K562 (cell line): Measurements from ENCODE around the gene STX3. TPM values are rescaled to one million over a fixed set of nuclear protein-coding genes. Genes with fewer than 3 reads are reported as not detected.

Experiments
- ATAC-seq: fragments of 200-7000 bp; cut with Tn5 transposase; 3 replicates; pipeline ENCODE4 v1.9.1; 2020; ENCODE audit warnings: moderate library complexity
- BruUV-seq: library from RNA; stranded (reverse); fragments of 400-500 nt; replicated peaks from 2 replicates; lab custom pipeline; 2021; lab: Mats Ljungman, UMichigan
- CTCF ChIA-PET: fragments of 300-600 bp; formaldehyde crosslinking; extraction: SDS; loops from one replicate; lab custom pipeline; 2021; ENCODE audit warnings: low intra/inter-chr PET ratio; lab: Yijun Ruan, JAX
- POLR2A ChIA-PET: fragments of 300-600, 350-650 bp; sonication (Branson Sonifier 250); formaldehyde crosslinking; extraction: SDS; loops from one replicate; lab custom pipeline; 2021; ENCODE audit warnings: antibody characterized with exemption, inconsistent platforms; lab: Yijun Ruan, JAX
- DNase-seq, 4 experiments: peaks; one replicate each; pipeline versions ENCODE4 v3.0.0 to v3.0.0-alpha.2; 2011 to 2018; ENCODE audit warnings: low spot score in 3 of 4, mixed read lengths in 3 of 4; ENCODE audit errors: extremely low read depth in 1 of 4
- FAIRE-seq: peaks from 2 replicates; lab custom pipeline; 2011; peaks lifted over from hg19 to GRCh38; lab: Jason Lieb, UNC
- H2AFZ ChIP-seq: 2 replicates; pipeline ENCODE4 v1.6.0; 2011; ENCODE audit warnings: low read depth, low read length, control low read depth, inconsistent platforms
- H3K27ac ChIP-seq: fragments of 200-600 bp; 3 replicates; pipeline ENCODE4 v1.8.0; 2011; ENCODE audit warnings: low read depth, mild to moderate bottlenecking, control low read depth, inconsistent platforms, low read length, moderate library complexity, mixed read lengths; ENCODE audit errors: extremely low read depth
- H3K27me3 ChIP-seq, 2 experiments: fragments of 300-600 bp in 1 of 2; 2 replicates in 1 of 2; 3 replicates in 1 of 2; pipeline versions ENCODE4 v1.6.0 to v1.8.0; 2011; ENCODE audit warnings: inconsistent platforms in 2 of 2, low read length in 2 of 2, mild to moderate bottlenecking in 1 of 2, mixed read lengths in 1 of 2, moderate library complexity in 1 of 2; ENCODE audit not compliant: control insufficient read depth in 2 of 2, insufficient read depth in 2 of 2
- H3K36me3 ChIP-seq: fragments of 300-600 bp; 3 replicates; pipeline ENCODE4 v1.8.0; 2011; ENCODE audit warnings: mild to moderate bottlenecking, low read length, inconsistent platforms; ENCODE audit not compliant: control insufficient read depth, insufficient read depth
- H3K4me1 ChIP-seq, 2 experiments: fragments of 200-600 bp in 1 of 2; replicated peaks in 1 of 2; 2 replicates in 1 of 2; 3 replicates in 1 of 2; pipeline versions ENCODE4 v1.5.1 to v1.8.0; 2011; ENCODE audit warnings: inconsistent platforms in 2 of 2, low read length in 2 of 2, mild to moderate bottlenecking in 1 of 2, mixed read lengths in 1 of 2, moderate library complexity in 1 of 2; ENCODE audit not compliant: control insufficient read depth in 2 of 2, insufficient read depth in 2 of 2
- H3K4me2 ChIP-seq: 2 replicates; pipeline ENCODE4 v1.6.1; 2011; ENCODE audit warnings: low read length, control low read depth, inconsistent platforms, mixed read lengths; ENCODE audit not compliant: insufficient read depth
- H3K4me3 ChIP-seq: fragments of 200-600 bp; sonication (generic), shearing (Covaris generic); 2 replicates; pipeline ENCODE4 v1.5.1; 2016; ENCODE audit warnings: control low read depth, inconsistent platforms
- H3K79me2 ChIP-seq: fragments of 200-600 bp; 3 replicates; pipeline ENCODE4 v1.8.0; 2011; ENCODE audit warnings: low read length, inconsistent platforms; ENCODE audit not compliant: control insufficient read depth, insufficient read depth
- H3K9ac ChIP-seq, 2 experiments: 2 replicates each; pipeline versions ENCODE4 v1.6.0 to v1.6.1; 2011; ENCODE audit warnings: low read depth in 2 of 2, low read length in 2 of 2, control low read depth in 1 of 2, inconsistent platforms in 1 of 2, mild to moderate bottlenecking in 1 of 2, mixed read lengths in 1 of 2; ENCODE audit not compliant: insufficient read depth in 1 of 2
- H3K9me1 ChIP-seq: one replicate; pipeline ENCODE4 v1.6.0; 2011; ENCODE audit warnings: inconsistent platforms, mild to moderate bottlenecking, low read length, moderate library complexity; ENCODE audit not compliant: control insufficient read depth, insufficient read depth
- H3K9me3 ChIP-seq: replicated peaks from 2 replicates; pipeline ENCODE4 v1.5.1; 2011; ENCODE audit warnings: low read depth, low read length, inconsistent platforms; ENCODE audit not compliant: control insufficient read depth, insufficient read depth
- H4K20me1 ChIP-seq: replicated peaks from 2 replicates; pipeline ENCODE4 v1.6.1; 2011; ENCODE audit warnings: low read length, inconsistent platforms, mixed read lengths; ENCODE audit not compliant: control insufficient read depth, insufficient read depth
- CBX3 ChIP-seq, 2 experiments: IDR thresholded peaks; 1 replicate in 1 of 2; 2 replicates in 1 of 2; pipeline ENCODE4 v1.6.1; 2012; ENCODE audit warnings: inconsistent platforms in 2 of 2, low read length in 2 of 2, borderline replicate concordance in 1 of 2, control low read depth in 1 of 2
- HNRNPL ChIP-seq: fragments of 200-400 bp; formaldehyde crosslinking; IDR thresholded peaks from 2 replicates; pipeline ENCODE4 v1.6.1; 2017; ENCODE audit warnings: low read depth, mild to moderate bottlenecking, low read length
- NR2C1 ChIP-seq, 2 experiments: fragments of 450-650 bp; IDR thresholded peaks; 2 replicates each; pipeline ENCODE4 v1.6.1; 2017; ENCODE audit warnings: mild to moderate bottlenecking in 2 of 2, antibody characterized with exemption in 1 of 2, inconsistent platforms in 1 of 2, missing compliant biosample characterization in 1 of 2, missing genetic modification characterization in 1 of 2
- POLR3G ChIP-seq: IDR thresholded peaks from 2 replicates; pipeline ENCODE4 v1.6.1; 2011; ENCODE audit not compliant: insufficient read length, insufficient replicate concordance; ENCODE audit errors: extremely low read depth
- TCF7 ChIP-seq: sonication (generic); IDR thresholded peaks from 2 replicates; pipeline ENCODE4 v1.6.1; 2016; ENCODE audit warnings: antibody characterized with exemption, borderline replicate concordance
- TCFL5 ChIP-seq: fragments of 250-450 bp; sonication (Bioruptor Pico); conservative IDR thresholded peaks from 2 replicates; pipeline ENCODE4 v1.6.1; 2021; ENCODE audit warnings: mild to moderate bottlenecking, moderate library complexity, matching md5 sums
- ZSCAN29 ChIP-seq: fragments of 450-650 bp; IDR thresholded peaks from 2 replicates; pipeline ENCODE4 v1.6.1; 2017
- WGBS: fragments of 100-300 bp; shearing (Covaris generic); methylation state at CpG from one replicate; pipeline ENCODE4 v1.1.6; 2016; ENCODE audit warnings: low coverage, mixed read lengths; ENCODE audit not compliant: insufficient coverage; ENCODE audit errors: missing lambda C conversion rate; 5-methylcytosine and 5-hydroxymethylcytosine counted together
- in situ Hi-C: fragments of 300-500 bp; cut with MboI; formaldehyde crosslinking; loops from 4 replicates; pipeline ENCODE4 v1.15.0; 2018; ENCODE audit warnings: inconsistent platforms, mixed read lengths
- intact Hi-C: fragments of 100-400 bp; cut with micrococcal nuclease; formaldehyde crosslinking; loops from 2 replicates; pipeline ENCODE4 v1.14.2; 2022
- polyA plus RNA-seq, 8 experiments: library from polyadenylated mRNA; depleted of rRNA in 4 of 8; stranded (reverse) in 5 of 8; unstranded in 3 of 8; fragments of >200 nt; fragmentation: Nextera tagmentation in 2 of 8; fragmentation: Illumina TruSeq in 1 of 8; extraction: Ambion mirVana in 2 of 8; extraction: Trizol in 1 of 8; gene quantifications; 2 replicates each; pipeline versions ENCODE4 v1.2.1 to v1.2.3, GENCODE V29; 2011 to 2014; ENCODE audit warnings: inconsistent platforms in 1 of 8, missing spikeins in 1 of 8
- total RNA-seq, 7 experiments: library from RNA; depleted of rRNA in 6 of 7; stranded (reverse); fragments of >200 nt in 6 of 7; fragmentation: Illumina TruSeq in 2 of 7; extraction: Trizol in 2 of 7; gene quantifications; 2 replicates each; pipeline versions ENCODE4 v1.2.1 to v1.2.3, GENCODE V29; 2011 to 2021; ENCODE audit warnings: low replicate concordance in 1 of 7
- TF ChIP-seq, protein P1 (sequence below): fragments of 450-650 bp; conservative IDR thresholded peaks from 2 replicates; pipeline ENCODE4 v1.6.1; 2016; ENCODE audit warnings: missing genetic modification characterization, low read depth, mild to moderate bottlenecking, control low read depth, missing compliant biosample characterization
- TF ChIP-seq, protein P2 (sequence below): fragments of 450-650 bp; IDR thresholded peaks from 2 replicates; pipeline ENCODE4 v1.6.1; 2016; ENCODE audit warnings: mild to moderate bottlenecking
- TF ChIP-seq, protein P3 (sequence below): fragments of 450-650 bp; formaldehyde crosslinking; IDR thresholded peaks from 2 replicates; pipeline ENCODE4 v1.4.0; 2020; ENCODE audit warnings: mild to moderate bottlenecking, moderate library complexity

Gene STX3
- total and polyA plus RNA-seq, 9 of the 15 experiments (the other 6 are each of a cell fraction or from before 2014, with no cell fraction given), result 12.0 to 91.6 (median 48.7) TPM

DNA sequence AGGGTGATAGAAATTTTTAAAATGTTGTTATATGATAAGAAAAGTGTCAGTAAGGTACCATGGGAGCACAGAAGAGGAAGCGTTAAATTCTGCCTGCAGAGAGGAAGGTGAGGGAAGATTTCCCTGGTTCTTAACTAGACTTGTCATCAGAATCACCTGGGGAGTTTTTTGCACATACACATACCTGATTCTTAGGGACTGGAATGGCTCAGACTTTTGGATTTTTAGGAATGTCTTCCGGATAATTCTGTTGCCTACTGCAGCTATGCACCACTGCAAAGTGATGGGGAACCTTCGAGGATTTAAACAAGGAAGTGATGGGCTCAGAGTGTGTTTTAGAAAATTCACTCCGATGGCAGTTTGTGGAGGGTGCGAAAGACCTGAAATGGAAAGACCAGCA, 21.9 kb downstream of the STX3 start:
- no TSS peak for BruUV-seq
- 87% methylated on average over 5 of the region's 5 CpGs for WGBS
- no peak for TF ChIP-seq TCFL5 (CRISPR knock-in tag)
- no peak for TF ChIP-seq NR2C1 (IDR thresholded peaks at IDR 0.05)
- TF ChIP-seq NR2C1 (tag; IDR thresholded peaks at IDR 0.05), result no peak
- TF ChIP-seq, all 486 proteins: peak for 0
- Histone ChIP-seq H3K36me3 (peaks cover 70% of the 10 kb centered on the region), H3K4me3 (no peak overlapping the region), H3K9me3 (no peaks in the 10 kb centered on the region), H3K79me2 (peaks cover 9% of the 10 kb centered on the region; the same call in 2 of the 3 replicates), H3K9ac (no peak overlapping the region), H3K27ac (no peak overlapping the region), H3K9me1 (no peaks in the 10 kb centered on the region), H2AFZ (no peak overlapping the region), H3K4me1 (peaks cover 1 to 5% of the 10 kb centered on the region in 2 experiments; a peak in 3 of 5 replicates), H3K4me2 (no peak overlapping the region), H3K27me3 (no peaks in the 10 kb centered on the region), H4K20me1 (peaks cover 4% of the 10 kb centered on the region; the same call in 1 of the 2 replicates)
- FAIRE-seq (no peak), ATAC-seq (no peak), DNase-seq (no peak)
- intact Hi-C loops (no loop called here), in situ Hi-C loops (no loop called here)
- ChIA-PET CTCF (no interaction called here), POLR2A (interaction anchor here (2.7 kb wide), 1 partner anchor 10 kb away, joined by 10 read pairs; no protein-coding TSS in a partner anchor)

DNA sequence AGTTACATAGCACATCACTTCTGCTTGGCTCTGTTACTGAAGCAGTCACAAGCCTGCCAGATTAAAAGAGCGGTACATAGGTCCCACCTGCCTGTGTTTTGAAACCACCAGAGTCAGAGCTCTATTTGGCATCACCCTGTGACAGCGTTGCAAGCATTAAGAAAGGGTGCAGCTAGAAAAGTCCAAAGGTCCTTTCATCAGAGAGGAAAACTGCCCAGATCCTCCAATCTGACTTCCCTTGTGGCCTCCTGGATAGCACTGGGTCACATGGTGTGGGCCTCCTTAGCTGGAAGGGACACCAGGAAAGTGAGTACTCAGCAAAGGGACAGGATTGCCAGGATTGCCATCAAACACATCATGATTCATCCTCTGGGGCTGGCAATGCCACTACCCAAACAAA, 22.9 kb downstream of the STX3 start:
- no peak for ATAC-seq
- in situ Hi-C loops, result no loop called here
- Histone ChIP-seq H3K9me1 (no peaks in the 10 kb centered on the region), H3K9me3 (no peaks in the 10 kb centered on the region), H3K36me3 (peaks cover 71% of the 10 kb centered on the region), H3K27me3 (no peaks in the 10 kb centered on the region), H3K9ac (no peak overlapping the region), H3K27ac (no peak overlapping the region), H3K4me2 (no peak overlapping the region), H3K79me2 (0 out of 3 replicates have a peak, but pooled peaks cover 3% of the 10 kb centered on the region), H3K4me1 (no peaks in the 10 kb centered on the region), H3K4me3 (no peak overlapping the region), H2AFZ (no peak overlapping the region), H4K20me1 (peaks cover 4% of the 10 kb centered on the region; the same call in 1 of the 2 replicates)
- FAIRE-seq, result no peak
- DNase-seq, result no peak
- WGBS, result 96% methylated on average over 2 of the region's 2 CpGs
- no TSS peak for BruUV-seq
- CTCF ChIA-PET, result no interaction called here
- POLR2A ChIA-PET, result interaction anchor here (0.6 to 1.1 kb wide), 4 partner anchors 9 to 143 kb away, joined by 3 to 4 read pairs (median 3); no protein-coding TSS in a partner anchor
- intact Hi-C loops, result no loop called here
- TF ChIP-seq, protein P1, sequence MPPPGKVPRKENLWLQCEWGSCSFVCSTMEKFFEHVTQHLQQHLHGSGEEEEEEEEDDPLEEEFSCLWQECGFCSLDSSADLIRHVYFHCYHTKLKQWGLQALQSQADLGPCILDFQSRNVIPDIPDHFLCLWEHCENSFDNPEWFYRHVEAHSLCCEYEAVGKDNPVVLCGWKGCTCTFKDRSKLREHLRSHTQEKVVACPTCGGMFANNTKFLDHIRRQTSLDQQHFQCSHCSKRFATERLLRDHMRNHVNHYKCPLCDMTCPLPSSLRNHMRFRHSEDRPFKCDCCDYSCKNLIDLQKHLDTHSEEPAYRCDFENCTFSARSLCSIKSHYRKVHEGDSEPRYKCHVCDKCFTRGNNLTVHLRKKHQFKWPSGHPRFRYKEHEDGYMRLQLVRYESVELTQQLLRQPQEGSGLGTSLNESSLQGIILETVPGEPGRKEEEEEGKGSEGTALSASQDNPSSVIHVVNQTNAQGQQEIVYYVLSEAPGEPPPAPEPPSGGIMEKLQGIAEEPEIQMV, result no peak
- TF ChIP-seq HNRNPL, result no peak
- TF ChIP-seq CBX3 (IDR thresholded peaks at IDR 0.05; ENCODE audit: borderline replicate concordance in 1 of 2, low read length in 2 of 2), result no peak
- TF ChIP-seq, protein P2, sequence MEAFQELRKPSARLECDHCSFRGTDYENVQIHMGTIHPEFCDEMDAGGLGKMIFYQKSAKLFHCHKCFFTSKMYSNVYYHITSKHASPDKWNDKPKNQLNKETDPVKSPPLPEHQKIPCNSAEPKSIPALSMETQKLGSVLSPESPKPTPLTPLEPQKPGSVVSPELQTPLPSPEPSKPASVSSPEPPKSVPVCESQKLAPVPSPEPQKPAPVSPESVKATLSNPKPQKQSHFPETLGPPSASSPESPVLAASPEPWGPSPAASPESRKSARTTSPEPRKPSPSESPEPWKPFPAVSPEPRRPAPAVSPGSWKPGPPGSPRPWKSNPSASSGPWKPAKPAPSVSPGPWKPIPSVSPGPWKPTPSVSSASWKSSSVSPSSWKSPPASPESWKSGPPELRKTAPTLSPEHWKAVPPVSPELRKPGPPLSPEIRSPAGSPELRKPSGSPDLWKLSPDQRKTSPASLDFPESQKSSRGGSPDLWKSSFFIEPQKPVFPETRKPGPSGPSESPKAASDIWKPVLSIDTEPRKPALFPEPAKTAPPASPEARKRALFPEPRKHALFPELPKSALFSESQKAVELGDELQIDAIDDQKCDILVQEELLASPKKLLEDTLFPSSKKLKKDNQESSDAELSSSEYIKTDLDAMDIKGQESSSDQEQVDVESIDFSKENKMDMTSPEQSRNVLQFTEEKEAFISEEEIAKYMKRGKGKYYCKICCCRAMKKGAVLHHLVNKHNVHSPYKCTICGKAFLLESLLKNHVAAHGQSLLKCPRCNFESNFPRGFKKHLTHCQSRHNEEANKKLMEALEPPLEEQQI, result no peak
- TF ChIP-seq POLR3G, result no peak
- TF ChIP-seq, protein P3, sequence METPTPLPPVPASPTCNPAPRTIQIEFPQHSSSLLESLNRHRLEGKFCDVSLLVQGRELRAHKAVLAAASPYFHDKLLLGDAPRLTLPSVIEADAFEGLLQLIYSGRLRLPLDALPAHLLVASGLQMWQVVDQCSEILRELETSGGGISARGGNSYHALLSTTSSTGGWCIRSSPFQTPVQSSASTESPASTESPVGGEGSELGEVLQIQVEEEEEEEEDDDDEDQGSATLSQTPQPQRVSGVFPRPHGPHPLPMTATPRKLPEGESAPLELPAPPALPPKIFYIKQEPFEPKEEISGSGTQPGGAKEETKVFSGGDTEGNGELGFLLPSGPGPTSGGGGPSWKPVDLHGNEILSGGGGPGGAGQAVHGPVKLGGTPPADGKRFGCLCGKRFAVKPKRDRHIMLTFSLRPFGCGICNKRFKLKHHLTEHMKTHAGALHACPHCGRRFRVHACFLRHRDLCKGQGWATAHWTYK, result no peak
- TF ChIP-seq TCF7, result no peak
- no peak for TF ChIP-seq ZSCAN29
